D721Med (cell line): ENCODE results near the gene TBC1D16.

Experiments used
- DNase-seq: peaks from one replicate; pipeline ENCODE4 v3.0.0; 2011; ENCODE audit warnings: low spot score; ENCODE audit not compliant: insufficient read length
- FAIRE-seq: peaks from 2 replicates; lab custom pipeline; 2011; peaks lifted over from hg19 to GRCh38; lab: Jason Lieb, UNC
- CTCF ChIP-seq: IDR thresholded peaks from 2 replicates; pipeline ENCODE4 v1.5.1; 2012; ENCODE audit warnings: mild to moderate bottlenecking, control low read depth; ENCODE audit not compliant: insufficient read depth; ENCODE audit errors: missing control alignments

TBC1D16 gene

GRCh38 chr17:79934653-79934970 is 101.1 kb downstream of the TBC1D16 start:
- FAIRE-seq (no peak), DNase-seq (no peak)
- no peak for TF ChIP-seq CTCF

DNA sequence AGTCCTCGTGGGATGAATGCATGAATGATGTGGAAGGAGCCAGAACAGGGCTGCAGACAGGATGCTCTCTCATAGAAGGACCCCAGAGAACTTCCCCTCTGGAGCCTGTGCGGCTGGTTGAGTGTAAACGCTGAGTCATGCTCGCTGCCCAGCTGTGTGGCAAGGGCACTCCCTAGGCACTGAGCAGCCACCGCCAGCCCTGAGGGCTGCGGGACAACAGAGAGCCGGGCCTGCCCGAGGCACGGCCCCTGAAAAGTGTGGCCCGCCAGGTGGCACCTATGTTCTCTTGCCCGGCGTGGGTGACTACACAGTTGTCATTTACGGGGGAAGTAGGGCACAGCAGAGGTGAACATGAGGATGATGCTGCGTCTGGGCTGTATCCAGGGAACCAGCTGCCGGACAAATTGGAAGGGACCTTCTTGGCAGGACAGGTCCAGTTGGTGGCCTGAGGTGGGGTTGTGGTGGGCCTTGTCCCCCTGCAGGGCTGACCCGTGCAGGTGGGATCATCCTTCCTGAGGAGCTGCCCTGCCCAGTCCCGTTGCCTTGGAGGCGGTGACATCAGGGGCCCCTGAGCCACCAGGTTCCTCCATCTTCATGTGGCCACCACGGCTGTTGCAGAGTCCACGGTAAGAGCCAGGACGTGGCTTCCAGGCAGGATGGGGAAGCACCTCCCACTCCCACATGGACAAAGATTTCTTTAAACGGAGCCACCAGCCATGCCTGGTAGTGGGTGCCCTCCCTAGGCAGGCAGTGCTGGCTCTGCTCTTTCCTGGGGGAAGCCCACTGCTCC is 101.6 kb downstream of the TBC1D16 start:
- DNase-seq, result no peak
- TF ChIP-seq CTCF, result no peak
- no peak for FAIRE-seq

DNA sequence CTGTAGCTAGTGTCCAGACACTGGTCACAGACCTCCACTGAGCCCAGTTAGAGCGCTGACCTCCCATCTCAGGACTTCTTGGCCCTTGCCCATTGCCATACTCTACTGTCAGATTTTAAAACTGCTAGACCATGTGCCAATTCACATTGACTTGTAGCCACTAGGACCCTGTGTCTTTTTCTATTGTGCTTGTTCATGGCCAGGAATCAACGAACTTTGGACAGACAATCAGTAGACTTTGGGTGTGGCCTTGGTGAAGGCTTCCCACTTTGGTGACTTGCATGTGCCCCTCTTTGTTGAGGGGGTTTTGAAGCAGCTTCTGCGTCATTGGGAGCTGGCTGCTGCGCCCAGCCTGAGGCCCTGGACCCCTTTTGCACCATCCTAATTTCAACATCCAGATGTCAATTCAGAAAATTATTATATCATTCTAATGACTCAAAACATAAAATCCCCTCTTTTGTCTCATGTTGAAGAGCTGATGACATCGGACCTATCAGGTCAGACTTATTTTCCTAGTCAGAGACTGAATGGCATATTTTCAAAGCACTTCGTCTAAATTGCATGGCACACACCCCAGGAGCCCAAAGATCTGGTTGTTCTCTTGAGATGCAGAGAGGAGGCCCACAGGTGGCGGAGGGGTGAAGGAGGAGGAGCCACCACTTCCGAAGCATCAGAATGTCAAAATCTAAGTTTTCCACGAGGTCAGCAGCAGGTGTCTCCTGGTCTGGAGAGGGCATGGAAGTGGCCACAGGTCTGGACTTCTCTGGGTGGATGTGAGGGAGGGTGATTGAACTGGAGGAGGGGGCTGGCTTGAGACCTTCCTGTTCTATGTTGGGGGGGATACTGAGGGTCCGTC is 103.0 kb downstream of the TBC1D16 start:
- DNase-seq (no peak), FAIRE-seq (no peak)
- TF ChIP-seq CTCF, result no peak

DNA sequence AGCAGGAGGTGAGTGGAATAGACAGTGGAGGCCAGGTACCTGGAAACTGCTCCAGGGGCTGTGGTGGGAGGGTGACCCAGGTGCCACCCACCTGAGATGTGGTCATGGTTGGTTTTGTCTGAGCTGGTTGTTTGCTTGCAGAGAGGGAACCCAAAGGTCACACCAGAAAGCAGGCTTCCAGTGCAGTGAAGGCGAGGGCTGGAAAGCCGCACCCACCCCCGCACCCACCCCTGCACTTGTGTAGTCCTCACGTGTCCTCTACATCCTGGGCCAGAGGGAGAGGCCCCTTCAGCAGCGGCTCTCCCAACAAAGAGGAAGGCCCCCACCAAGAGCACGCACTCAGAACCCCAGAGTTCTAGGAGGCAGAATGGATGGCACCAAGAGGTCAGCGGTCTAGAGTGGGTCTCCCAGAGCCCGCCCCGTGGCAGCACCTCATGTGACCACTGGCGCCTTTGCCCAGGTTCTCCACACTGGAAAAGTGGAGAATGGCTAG is 103.8 kb downstream of the TBC1D16 start:
- no peak for FAIRE-seq
- DNase-seq, result no peak
- TF ChIP-seq CTCF, result no peak

GRCh38 chr17:79930877-79931816 is 104.5 kb downstream of the TBC1D16 start:
- FAIRE-seq (no peak), DNase-seq (no peak)
- TF ChIP-seq CTCF, result no peak

DNA sequence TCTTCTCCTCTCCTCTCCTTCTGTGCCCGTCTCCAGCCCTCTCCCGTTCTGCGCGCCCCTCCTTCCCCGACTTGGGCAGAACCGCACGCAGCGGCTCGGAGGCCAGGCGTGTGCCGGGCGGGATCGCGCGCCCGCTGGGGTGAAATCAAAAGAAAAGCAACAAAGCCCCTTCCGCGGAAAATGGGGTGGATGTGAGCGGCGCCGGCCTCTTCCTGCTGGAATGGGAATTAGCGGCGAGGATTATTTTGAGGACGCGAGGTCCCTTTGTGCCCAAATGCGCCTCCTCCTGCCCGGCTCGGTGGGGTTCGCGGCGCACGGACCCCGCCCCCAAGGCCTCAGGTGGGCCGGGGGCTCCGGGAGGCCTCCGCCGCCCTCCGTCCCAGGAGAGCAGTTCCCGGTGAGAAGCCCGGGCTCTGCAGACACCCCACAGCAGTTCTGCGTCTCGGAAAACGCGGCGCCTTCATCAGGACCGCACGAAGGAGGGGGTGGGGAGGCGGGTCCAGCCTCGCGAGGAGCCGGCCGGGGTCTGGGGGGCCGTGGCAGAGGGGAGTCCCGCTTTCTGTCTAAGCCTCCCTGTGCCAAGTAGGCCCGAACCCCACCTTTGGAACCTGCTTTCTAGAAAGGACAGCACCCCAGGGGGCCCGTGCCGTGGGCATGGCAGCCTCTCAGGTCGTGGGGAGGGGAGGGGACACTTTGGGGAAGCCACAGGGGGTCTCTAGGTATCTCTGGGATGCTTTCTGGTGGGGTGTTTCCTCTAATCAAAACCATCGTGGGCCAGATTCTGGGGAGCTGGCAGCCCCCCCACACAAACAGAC is 105.4 kb downstream of the TBC1D16 start:
- peak; percentile 1 for TF ChIP-seq CTCF
- no peak for FAIRE-seq
- DNase-seq, result peak; percentile 60
